Parathyroid adenoma (tissue), 2 donors: ENCODE measurements around the gene ADAM11.

ENCODE experiments used
- H2AFZ ChIP-seq: fragments of 300-600 bp; sonication (generic); one replicate; pipeline ENCODE4 v1.7.0; 2017; ENCODE audit warnings: antibody characterized with exemption, mild to moderate bottlenecking
- H3K27ac ChIP-seq: fragments of 300-600 bp; sonication (generic); one replicate; pipeline ENCODE4 v1.7.0; 2017
- H3K27me3 ChIP-seq: fragments of 300-600 bp; sonication (generic); one replicate; pipeline ENCODE4 v1.7.0; 2017; ENCODE audit warnings: low read length; ENCODE audit not compliant: control insufficient read depth, insufficient read depth
- H3K36me3 ChIP-seq: fragments of 300-600 bp; sonication (generic); one replicate; pipeline ENCODE4 v1.7.0; 2017; ENCODE audit warnings: low read length; ENCODE audit not compliant: control insufficient read depth, insufficient read depth
- H3K4me1 ChIP-seq: fragments of 300-600 bp; sonication (generic); one replicate; pipeline ENCODE4 v1.7.0; 2017; ENCODE audit warnings: control low read depth
- H3K4me2 ChIP-seq: fragments of 300-600 bp; sonication (generic); one replicate; pipeline ENCODE4 v1.7.0; 2017; ENCODE audit warnings: low read length
- H3K4me3 ChIP-seq: fragments of 300-600 bp; sonication (generic); one replicate; pipeline ENCODE4 v1.7.0; 2017; ENCODE audit warnings: low read depth, low read length
- H3K79me2 ChIP-seq: fragments of 300-600 bp; sonication (generic); one replicate; pipeline ENCODE4 v1.7.0; 2017; ENCODE audit warnings: control low read depth
- H3K9ac ChIP-seq: fragments of 300-600 bp; sonication (generic); one replicate; pipeline ENCODE4 v1.7.0; 2017; ENCODE audit warnings: mild to moderate bottlenecking
- H3K9me3 ChIP-seq: fragments of 300-600 bp; sonication (generic); one replicate; pipeline ENCODE4 v1.7.0; 2017; ENCODE audit warnings: low read length; ENCODE audit not compliant: control insufficient read depth
- TF ChIP-seq, protein P1 (sequence below): fragments of 300-600 bp; sonication (generic); IDR thresholded peaks from one replicate; pipeline ENCODE4 v1.7.0; 2017; ENCODE audit warnings: antibody characterized with exemption, mild to moderate bottlenecking
- donor health status: primary hyperparathyroidism.

Gene ADAM11

DNA sequence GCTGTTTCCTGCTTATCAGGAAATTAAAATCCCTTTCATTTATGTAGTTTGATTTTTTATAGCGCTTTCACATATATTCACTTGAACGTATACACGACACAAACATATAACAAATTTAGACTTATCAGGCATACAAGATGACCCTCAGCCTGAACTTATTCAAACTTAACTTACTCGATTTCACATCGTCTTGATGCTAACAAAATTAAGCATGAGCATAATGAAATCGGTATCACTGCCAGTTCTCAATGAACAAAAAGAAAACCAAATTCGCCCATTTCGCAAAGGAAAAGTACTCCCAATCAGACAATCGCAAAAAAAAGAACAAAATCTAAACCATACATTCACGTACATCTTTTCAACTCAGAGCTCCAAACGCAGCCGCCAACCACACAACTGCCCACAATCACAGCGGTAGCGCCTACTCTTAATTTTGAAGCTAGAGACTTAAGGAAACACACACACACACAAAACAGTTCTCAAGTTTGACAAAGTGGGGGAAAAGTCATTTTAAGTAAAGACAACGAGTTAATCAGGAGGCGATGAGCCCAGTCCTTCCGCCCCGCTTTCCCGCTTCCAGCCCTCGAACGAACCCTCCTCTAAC, 70.2 kb downstream of the ADAM11 start:
- Histone ChIP-seq H2AFZ (peak overlapping the region; percentile 79), H3K9ac (no peak overlapping the region), H3K27ac (peak overlapping the region; percentile 51), H3K79me2 (no peaks in the 10 kb centered on the region), H3K27me3 (no peaks in the 10 kb centered on the region), H3K4me2 (peak overlapping the region; percentile 56), H3K36me3 (no peaks in the 10 kb centered on the region), H3K4me3 (peak overlapping the region; percentile 24), H3K4me1 (no peaks in the 10 kb centered on the region), H3K9me3 (no peaks in the 10 kb centered on the region)
- TF ChIP-seq, protein P1, sequence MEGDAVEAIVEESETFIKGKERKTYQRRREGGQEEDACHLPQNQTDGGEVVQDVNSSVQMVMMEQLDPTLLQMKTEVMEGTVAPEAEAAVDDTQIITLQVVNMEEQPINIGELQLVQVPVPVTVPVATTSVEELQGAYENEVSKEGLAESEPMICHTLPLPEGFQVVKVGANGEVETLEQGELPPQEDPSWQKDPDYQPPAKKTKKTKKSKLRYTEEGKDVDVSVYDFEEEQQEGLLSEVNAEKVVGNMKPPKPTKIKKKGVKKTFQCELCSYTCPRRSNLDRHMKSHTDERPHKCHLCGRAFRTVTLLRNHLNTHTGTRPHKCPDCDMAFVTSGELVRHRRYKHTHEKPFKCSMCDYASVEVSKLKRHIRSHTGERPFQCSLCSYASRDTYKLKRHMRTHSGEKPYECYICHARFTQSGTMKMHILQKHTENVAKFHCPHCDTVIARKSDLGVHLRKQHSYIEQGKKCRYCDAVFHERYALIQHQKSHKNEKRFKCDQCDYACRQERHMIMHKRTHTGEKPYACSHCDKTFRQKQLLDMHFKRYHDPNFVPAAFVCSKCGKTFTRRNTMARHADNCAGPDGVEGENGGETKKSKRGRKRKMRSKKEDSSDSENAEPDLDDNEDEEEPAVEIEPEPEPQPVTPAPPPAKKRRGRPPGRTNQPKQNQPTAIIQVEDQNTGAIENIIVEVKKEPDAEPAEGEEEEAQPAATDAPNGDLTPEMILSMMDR, result no peak

DNA sequence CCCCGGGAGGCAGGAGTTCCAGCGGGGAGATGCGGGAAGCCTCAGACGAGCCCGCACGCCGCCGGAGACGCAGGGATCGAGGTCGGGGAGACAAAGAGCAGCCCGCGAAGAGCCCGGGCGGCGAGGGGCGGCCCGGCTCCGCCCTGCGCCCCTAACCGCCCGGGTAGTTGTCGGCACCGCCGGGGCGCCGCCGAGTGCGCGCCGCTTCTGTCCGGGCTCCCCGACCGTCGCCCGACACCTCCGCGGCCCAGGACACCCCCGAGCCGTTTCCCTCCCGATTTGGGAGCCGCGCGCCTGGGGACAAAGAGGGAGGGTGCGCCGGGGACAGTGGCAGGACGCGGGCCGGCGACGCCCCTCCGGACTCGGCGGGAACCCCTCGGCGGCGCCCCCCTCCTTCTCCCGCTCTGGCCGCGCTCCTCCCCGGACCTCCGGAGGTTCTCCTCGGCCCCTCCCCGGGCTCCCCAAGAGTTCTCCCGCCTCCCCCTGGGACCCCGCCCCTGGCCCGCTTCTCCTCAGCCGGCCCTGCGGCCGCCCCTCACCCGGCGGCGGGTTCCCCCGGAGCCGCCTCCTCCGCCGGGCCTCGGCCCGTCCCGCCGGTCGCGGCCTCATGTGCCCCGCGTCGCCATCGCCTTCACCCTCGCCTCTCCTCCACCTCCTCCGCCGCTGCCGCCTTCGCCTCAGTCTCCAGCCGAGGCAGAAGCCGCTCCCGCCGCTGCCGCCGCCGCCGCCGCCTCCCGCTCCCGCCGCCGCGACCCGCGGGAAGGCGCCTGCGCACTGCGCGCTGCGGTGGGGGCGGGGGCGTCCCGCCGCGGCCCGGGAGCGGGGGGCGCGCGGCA, 71.0 kb downstream of the ADAM11 start, which contains the start of gene GJC1:
GJC1 (minus strand) TSS at position 765 of the 836 bp plus-strand sequence. CDS start 24,470 bp downstream, outside the sequence.
- TF ChIP-seq, protein P1, result no peak
- Histone ChIP-seq H3K9ac (no peak within 1 kb of the TSS), H2AFZ (peak within 1 kb of the TSS; percentile 79), H3K9me3 (no peaks in the 10 kb centered on the region), H3K4me3 (peak within 1 kb of the TSS; percentile 25), H3K36me3 (no peaks in the 10 kb centered on the region), H3K27me3 (no peaks in the 10 kb centered on the region), H3K4me2 (peak within 1 kb of the TSS; percentile 60), H3K27ac (peak within 1 kb of the TSS; percentile 51), H3K79me2 (no peaks in the 10 kb centered on the region), H3K4me1 (no peaks in the 10 kb centered on the region)

DNA sequence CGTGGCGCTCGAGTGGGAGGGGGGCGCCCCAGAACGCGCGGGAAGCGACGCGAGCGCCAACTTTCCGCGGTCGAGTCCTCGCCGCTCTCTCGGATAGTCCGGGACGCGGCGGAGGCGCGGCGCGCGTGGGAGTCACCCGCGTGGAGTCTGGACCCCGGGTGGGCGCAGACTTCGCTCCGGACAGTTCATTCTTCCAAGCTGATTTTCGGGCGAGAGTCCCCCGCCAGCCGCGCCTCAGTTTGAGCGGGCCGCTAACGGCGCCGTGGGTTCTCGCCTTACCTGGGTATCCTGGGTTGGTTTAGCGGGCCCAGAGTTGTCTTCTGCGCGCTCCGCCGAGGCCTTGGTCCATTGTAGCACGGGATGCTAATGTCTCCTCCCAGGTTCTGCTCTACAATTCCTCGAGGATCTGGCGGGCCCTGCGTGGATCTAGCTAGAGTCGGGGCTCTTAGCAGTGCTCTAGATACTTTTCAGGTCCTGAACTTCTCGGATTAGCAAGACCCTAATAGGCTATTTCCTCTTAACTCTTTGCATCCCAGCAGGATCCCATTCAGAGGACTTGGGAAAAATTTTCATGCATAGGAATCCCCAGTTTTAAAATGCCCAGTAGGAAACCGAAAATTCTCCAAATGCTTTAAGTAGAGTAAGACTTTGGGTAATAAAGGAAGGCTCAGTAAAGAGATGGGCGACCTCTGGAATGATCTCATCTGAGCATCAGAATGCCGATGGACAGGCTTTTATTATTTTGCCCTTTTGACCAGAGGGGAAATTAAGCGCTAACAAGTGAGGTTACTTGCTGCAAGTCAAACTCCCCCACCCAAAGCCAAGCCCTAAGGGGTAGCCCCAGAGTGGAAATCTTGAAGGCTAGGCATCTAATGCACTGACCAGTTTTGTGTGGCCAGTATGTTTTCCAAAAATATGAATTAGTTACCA, 71.8 kb downstream of the ADAM11 start:
- H3K27ac ChIP-seq, result no peak overlapping the region

DNA sequence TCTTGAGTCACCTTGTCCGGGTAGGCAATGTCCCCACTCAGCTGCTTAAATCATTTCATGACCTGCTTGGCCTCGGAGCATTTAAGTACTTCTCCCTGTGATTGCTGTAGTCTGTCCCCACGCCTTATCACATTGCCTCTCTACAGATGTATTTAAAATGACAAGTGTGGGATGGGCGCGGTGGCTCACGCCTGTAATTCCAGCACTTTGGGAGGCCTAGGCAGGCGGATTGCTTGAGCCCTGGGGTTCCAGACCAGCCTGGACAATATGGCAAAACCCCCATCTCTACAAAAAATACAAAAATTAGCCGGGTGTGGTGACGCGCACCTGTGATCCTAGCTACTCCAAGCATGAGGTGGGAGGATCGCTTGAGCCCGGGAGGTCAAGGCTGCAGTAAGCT, 72.6 kb downstream of the ADAM11 start:
- no peaks in the 10 kb centered on the region for H3K9me3 ChIP-seq
- no peaks in the 10 kb centered on the region for H3K27me3 ChIP-seq
- no peak overlapping the region for H2AFZ ChIP-seq
- TF ChIP-seq, protein P1, result no peak
- no peak overlapping the region for H3K4me3 ChIP-seq
- no peak overlapping the region for H3K9ac ChIP-seq
- H3K4me2 ChIP-seq, result no peak overlapping the region
- no peak overlapping the region for H3K27ac ChIP-seq
- H3K79me2 ChIP-seq, result no peaks in the 10 kb centered on the region
- H3K4me1 ChIP-seq, result no peaks in the 10 kb centered on the region
- no peaks in the 10 kb centered on the region for H3K36me3 ChIP-seq

More for the DNA sequence above, 71.8 kb downstream of the ADAM11 start:
- TF ChIP-seq, protein P1, result no peak
- H3K79me2 ChIP-seq, result no peaks in the 10 kb centered on the region
- H3K4me2 ChIP-seq, result peak overlapping the region; percentile 60
- H3K9ac ChIP-seq, result no peak overlapping the region
- H3K4me1 ChIP-seq, result no peaks in the 10 kb centered on the region
- no peaks in the 10 kb centered on the region for H3K36me3 ChIP-seq
- H3K9me3 ChIP-seq, result no peaks in the 10 kb centered on the region
- no peaks in the 10 kb centered on the region for H3K27me3 ChIP-seq
- peak overlapping the region; percentile 54 for H2AFZ ChIP-seq
- H3K4me3 ChIP-seq, result peak overlapping the region; percentile 25
